NB4 (cell line): ENCODE measurements around the gene TCEA3.

Source experiments
- CTCF ChIP-seq: IDR thresholded peaks from one replicate; pipeline ENCODE4 v1.5.1; 2012; ENCODE audit warnings: low read depth, low read length
- MYC ChIP-seq: IDR thresholded peaks from 2 replicates; pipeline ENCODE4 v1.6.1; 2011; ENCODE audit warnings: low read depth, low read length
- POLR2A ChIP-seq: IDR thresholded peaks from 2 replicates; pipeline ENCODE4 v1.6.1; 2011; ENCODE audit warnings: mild to moderate bottlenecking; ENCODE audit not compliant: insufficient read length; ENCODE audit errors: extremely low read depth

GRCh38 chr1:23452011-23452411 is 27.5 kb upstream of the TCEA3 start:
- TF ChIP-seq MYC (no peak), CTCF (no peak), POLR2A (no peak)
